CD4-positive, alpha-beta T cell (primary cell): ENCODE data around the gene DPEP2. TPM values are rescaled to one million over a fixed set of nuclear protein-coding genes. Genes with fewer than 3 reads are reported as not detected.
"Not testable (repeated sequence)": the region's sequence is repeated elsewhere in the genome, so short reads cannot be mapped to it uniquely, and the experiment has no call there.

Source experiments
- ATAC-seq: fragments of 200-7000 bp; cut with Tn5 transposase; one replicate; pipeline ENCODE4 v1.10.0; 2022; ENCODE audit warnings: mild to moderate bottlenecking; ENCODE audit not compliant: poor library complexity
- CTCF ChIA-PET: fragments of 350-600 bp; sonication (Branson Sonifier 250); formaldehyde crosslinking; loops from one replicate; lab custom pipeline; 2021; ENCODE audit warnings: antibody characterized with exemption, inconsistent platforms; lab: Charles Lee
- POLR2A ChIA-PET: fragments of 350-600 bp; sonication (Branson Sonifier 250); formaldehyde crosslinking; loops from one replicate; lab custom pipeline; 2021; ENCODE audit warnings: antibody characterized with exemption, inconsistent platforms; lab: Charles Lee
- DNase-seq, 14 experiments: peaks; one replicate each; pipeline ENCODE4 v3.0.0-alpha.2; 2013 to 2020; ENCODE audit warnings: mixed read lengths in 2 of 14
- H3K27ac ChIP-seq, 2 donors: one replicate each; pipeline versions ENCODE4 v1.5.1 to v1.7.0; 2013; ENCODE audit warnings: low read length in 2 of 2, low read depth in 1 of 2, mild to moderate bottlenecking in 1 of 2
- H3K27me3 ChIP-seq, 2 experiments: 1 replicate in 1 of 2; 2 replicates in 1 of 2; pipeline versions ENCODE4 v1.6.1 to v1.7.0; 2013; ENCODE audit warnings: low read length in 2 of 2, control low read depth in 1 of 2, mild to moderate bottlenecking in 1 of 2, moderate library complexity in 1 of 2; ENCODE audit not compliant: insufficient read depth in 2 of 2, control insufficient read depth in 1 of 2
- H3K36me3 ChIP-seq: one replicate; pipeline ENCODE4 v1.6.1; 2013; ENCODE audit warnings: low read length, control low read depth; ENCODE audit not compliant: insufficient read depth
- H3K4me1 ChIP-seq: one replicate; pipeline ENCODE4 v1.6.1; 2013; ENCODE audit warnings: low read length, control low read depth; ENCODE audit not compliant: insufficient read depth
- H3K4me3 ChIP-seq: one replicate; pipeline ENCODE4 v1.5.1; 2013; ENCODE audit warnings: mild to moderate bottlenecking, low read length, moderate library complexity
- H3K9me3 ChIP-seq, 2 experiments: 1 replicate in 1 of 2; 2 replicates in 1 of 2; pipeline versions ENCODE4 v1.6.1 to v1.7.0; 2013; ENCODE audit warnings: low read length in 2 of 2, mild to moderate bottlenecking in 2 of 2, control low read depth in 1 of 2, moderate library complexity in 1 of 2; ENCODE audit not compliant: control insufficient read depth in 1 of 2, insufficient read depth in 1 of 2
- H3K27ac Mint-ChIP-seq: one replicate; pipeline ENCODE4 v1.8.0; 2020; ENCODE audit warnings: mixed read lengths
- H3K27me3 Mint-ChIP-seq: one replicate; pipeline ENCODE4 v1.8.0; 2021; ENCODE audit warnings: mixed read lengths
- H3K36me3 Mint-ChIP-seq: one replicate; pipeline ENCODE4 v1.8.0; 2021; ENCODE audit warnings: low read depth, mixed read lengths
- H3K4me1 Mint-ChIP-seq: one replicate; pipeline ENCODE4 v1.8.0; 2021; ENCODE audit warnings: low read depth, mixed read lengths
- H3K4me3 Mint-ChIP-seq: one replicate; pipeline ENCODE4 v1.8.0; 2020; ENCODE audit warnings: mild to moderate bottlenecking, mixed read lengths
- H3K9me3 Mint-ChIP-seq: one replicate; pipeline ENCODE4 v1.8.0; 2020; ENCODE audit warnings: mixed read lengths
- CTCF ChIP-seq: fragments of 200-600 bp; IDR thresholded peaks from one replicate; pipeline ENCODE4 v1.8.0; 2022; ENCODE audit warnings: antibody characterized with exemption, mild to moderate bottlenecking
- intact Hi-C, 2 experiments: fragments of 100-400 bp; cut with DNase I in 1 of 2; cut with micrococcal nuclease in 1 of 2; formaldehyde crosslinking; loops; one replicate each; pipeline versions ENCODE4 v1.15.1 to v1.9.0; 2023 to 2025; cut with DNase I, micrococcal nuclease
- total RNA-seq, 174 experiments: library from RNA in 2 of 174; stranded (reverse) in 2 of 174; gene quantifications; one replicate each; pipeline ENCODE4 v1.2.3 and lab custom pipeline; 2021 to 2026

The DPEP2 gene
- total RNA-seq, 2 experiments from 2014 or later = 42.2 to 43.5 TPM

- Mint-ChIP-seq H3K27ac (no peak overlapping the region), H3K27me3 (no peaks in the 10 kb centered on the region), H3K9me3 (no peaks in the 10 kb centered on the region), H3K36me3 (no peaks in the 10 kb centered on the region), H3K4me3 (no peak overlapping the region), H3K4me1 (no peaks in the 10 kb centered on the region)
- Histone ChIP-seq H3K4me1 (no peaks in the 10 kb centered on the region), H3K9me3 (no peaks in the 10 kb centered on the region), H3K27me3 (no peaks in the 10 kb centered on the region), H3K27ac (no peak overlapping the region), H3K4me3 (no peak overlapping the region), H3K36me3 (no peaks in the 10 kb centered on the region)
- POLR2A ChIA-PET = no interaction called here
- ATAC-seq (no peak), DNase-seq (no peak)
- no peak for TF ChIP-seq CTCF
- intact Hi-C loops = no loop called here
- CTCF ChIA-PET = no interaction called here
These were observed 23.8 kb downstream of the DPEP2 start for GRCh38 chr16:67975321-67976105.

GRCh38 chr16:67972285-67972684 is 27.0 kb downstream of the DPEP2 start:
- ATAC-seq, H3K27ac Mint-ChIP-seq, H3K27me3 Mint-ChIP-seq, H3K9me3 Mint-ChIP-seq, H3K27me3 ChIP-seq, H3K36me3 Mint-ChIP-seq, H3K36me3 ChIP-seq, H3K27ac ChIP-seq, DNase-seq, H3K9me3 ChIP-seq, H3K4me3 Mint-ChIP-seq, H3K4me3 ChIP-seq, intact Hi-C loops: not testable (repeated sequence)
- POLR2A ChIA-PET = interaction anchor here (0.8 kb wide), 1 partner anchor 11 kb away, joined by 3 read pairs; no protein-coding TSS in a partner anchor
- peaks cover 15% of the 10 kb centered on the region for H3K4me1 ChIP-seq
- peaks cover 12% of the 10 kb centered on the region for H3K4me1 Mint-ChIP-seq
- CTCF ChIA-PET = interaction anchor here (0.7 kb wide), 1 partner anchor 83 kb away, joined by 3 read pairs; no protein-coding TSS in a partner anchor

- DNase-seq (no peak), ATAC-seq (no peak)
- ChIA-PET POLR2A (interaction anchor here (1.6 to 4.9 kb wide), 2 partner anchors 11 to 35 kb away, joined by 3 to 36 read pairs; partner anchors contain the start of gene PSMB10), CTCF (no interaction called here)
- H3K27me3 Mint-ChIP-seq = no peaks in the 10 kb centered on the region
- H3K27ac Mint-ChIP-seq = no peak overlapping the region
- no peaks in the 10 kb centered on the region for H3K9me3 Mint-ChIP-seq
- peaks cover 24% of the 10 kb centered on the region for H3K4me1 Mint-ChIP-seq
- H3K4me1 ChIP-seq = peaks cover 25% of the 10 kb centered on the region
- no peaks in the 10 kb centered on the region for H3K9me3 ChIP-seq
- intact Hi-C loops = no loop called here
- H3K4me3 ChIP-seq = no peak overlapping the region
- H3K27ac ChIP-seq = no peak overlapping the region
- no peak for TF ChIP-seq CTCF
- H3K4me3 Mint-ChIP-seq = peak overlapping the region; percentile 71
- H3K27me3 ChIP-seq = no peaks in the 10 kb centered on the region
- peaks cover 5% of the 10 kb centered on the region for H3K36me3 Mint-ChIP-seq
- H3K36me3 ChIP-seq = no peaks in the 10 kb centered on the region
These were observed 28.2 kb downstream of the DPEP2 start for GRCh38 chr16:67971111-67971510.
